ES-I3 (cell line): Measurements from ENCODE around the gene TRAF2.

Source experiments
- H3K36me3 ChIP-seq: 2 replicates; pipeline ENCODE4 v1.6.1; 2013; ENCODE audit warnings: mild to moderate bottlenecking, low read length, control low read depth, moderate library complexity; ENCODE audit not compliant: insufficient read depth
- H3K4me1 ChIP-seq: 2 replicates; pipeline ENCODE4 v1.6.1; 2013; ENCODE audit warnings: mild to moderate bottlenecking, control low read depth, low read length; ENCODE audit not compliant: insufficient read depth
- H3K9ac ChIP-seq: 2 replicates; pipeline ENCODE4 v1.6.1; 2013; ENCODE audit warnings: low read depth, mild to moderate bottlenecking, low read length, moderate library complexity
- H3K9me3 ChIP-seq: 2 replicates; pipeline ENCODE4 v1.6.1; 2013; ENCODE audit warnings: mild to moderate bottlenecking, low read length, moderate library complexity; ENCODE audit not compliant: control insufficient read depth, insufficient read depth

TRAF2 gene

DNA sequence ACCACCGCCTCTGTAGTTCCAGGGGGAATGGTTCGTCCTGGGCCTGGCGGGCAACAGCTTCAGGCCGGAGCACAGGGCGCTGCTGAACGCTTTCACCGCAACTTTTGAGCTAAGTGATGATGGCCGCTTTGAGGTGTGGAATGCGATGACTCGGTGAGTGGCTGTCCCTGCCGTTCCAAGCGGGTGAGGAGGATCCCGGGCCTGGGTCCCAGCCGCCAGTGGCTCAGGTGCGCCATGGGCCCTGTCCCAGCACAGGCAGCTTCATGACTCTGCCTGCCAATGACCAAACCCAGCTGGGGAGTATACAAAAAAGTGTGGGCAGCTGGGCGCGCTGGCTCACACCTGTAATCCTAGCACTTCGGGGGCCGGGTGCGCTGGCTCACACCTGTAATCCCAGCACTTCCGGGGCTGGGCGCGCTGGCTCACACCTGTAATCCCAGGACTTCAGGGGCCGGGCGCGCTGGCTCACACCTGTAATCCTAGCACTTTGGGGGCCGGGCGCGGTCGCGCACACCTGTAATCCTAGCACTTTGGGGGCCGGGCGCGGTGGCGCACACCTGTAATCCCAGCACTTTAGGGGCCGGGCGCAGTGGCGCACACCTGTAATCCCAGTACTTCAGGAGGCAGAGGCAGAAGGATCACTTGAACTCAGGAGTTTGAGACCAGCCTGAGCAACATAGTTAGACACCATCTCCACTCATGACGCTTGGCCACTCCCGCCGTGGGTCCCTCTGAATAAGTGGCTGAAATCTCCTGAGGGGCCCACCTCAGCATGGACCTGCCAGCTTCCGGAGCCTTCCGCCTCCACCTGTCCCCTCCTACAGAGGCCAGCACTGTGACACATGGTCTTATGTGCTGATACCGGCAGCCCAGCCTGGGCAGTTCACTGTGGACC, 66.8 kb downstream of the TRAF2 start:
- no peak overlapping the region for H3K9ac ChIP-seq
- H3K4me1 ChIP-seq, result no peaks in the 10 kb centered on the region
- no peaks in the 10 kb centered on the region for H3K9me3 ChIP-seq
- no peaks in the 10 kb centered on the region for H3K36me3 ChIP-seq

DNA sequence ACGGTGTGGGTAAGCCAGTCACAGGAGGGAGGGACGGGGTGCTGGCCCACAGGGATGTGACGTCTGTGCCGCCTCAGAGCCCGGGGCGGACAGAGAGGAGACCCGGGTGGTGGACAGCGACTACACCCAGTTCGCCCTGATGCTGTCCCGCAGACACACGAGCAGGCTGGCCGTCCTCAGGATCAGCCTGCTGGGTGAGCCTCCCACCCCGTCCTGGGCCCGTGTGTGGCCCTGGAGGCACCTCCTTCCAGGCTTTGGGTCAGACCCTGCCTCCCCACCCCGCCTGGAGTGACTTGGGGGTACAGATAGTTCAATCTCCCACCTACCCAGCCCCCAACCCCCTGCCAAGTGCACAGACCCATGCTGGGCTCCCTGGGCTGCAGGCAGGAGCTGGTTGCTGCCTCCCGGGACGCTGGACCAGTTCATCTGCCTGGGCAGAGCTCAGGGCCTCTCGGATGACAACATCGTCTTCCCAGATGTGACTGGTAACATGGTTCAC, 67.5 kb downstream of the TRAF2 start:
- Histone ChIP-seq H3K9ac (no peak overlapping the region), H3K36me3 (no peaks in the 10 kb centered on the region), H3K9me3 (no peaks in the 10 kb centered on the region), H3K4me1 (no peaks in the 10 kb centered on the region)

- H3K9me3 ChIP-seq, result no peaks in the 10 kb centered on the region
- H3K36me3 ChIP-seq, result no peaks in the 10 kb centered on the region
- H3K9ac ChIP-seq, result no peak overlapping the region
- H3K4me1 ChIP-seq, result no peaks in the 10 kb centered on the region
These were observed 68.2 kb downstream of the TRAF2 start for GRCh38 chr9:136954270-136955083.

- H3K9ac ChIP-seq, result no peak overlapping the region
- H3K4me1 ChIP-seq, result no peaks in the 10 kb centered on the region
- H3K9me3 ChIP-seq, result no peaks in the 10 kb centered on the region
- no peaks in the 10 kb centered on the region for H3K36me3 ChIP-seq
These were observed 69.1 kb downstream of the TRAF2 start for GRCh38 chr9:136955202-136955942.

DNA sequence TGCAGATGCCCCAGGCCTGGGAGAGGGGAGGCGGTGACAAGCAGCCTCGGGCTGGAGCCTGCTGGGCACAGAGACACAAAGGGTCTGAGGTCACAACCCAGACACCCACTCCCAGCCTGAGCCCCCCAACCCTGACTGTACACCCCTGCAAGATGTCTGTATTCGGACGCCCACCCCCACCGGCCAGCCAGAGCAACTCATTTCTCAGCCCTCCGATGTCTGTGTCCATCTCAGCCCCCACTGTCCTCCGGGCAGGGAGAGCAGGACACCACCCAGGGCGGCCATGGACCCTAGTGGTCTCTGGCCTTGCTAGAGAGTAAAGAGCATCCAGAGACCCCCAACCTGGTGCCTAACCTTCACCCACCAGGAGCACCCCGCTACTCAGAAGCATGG, 69.6 kb downstream of the TRAF2 start:
- H3K9ac ChIP-seq, result no peak overlapping the region
- no peaks in the 10 kb centered on the region for H3K4me1 ChIP-seq
- no peaks in the 10 kb centered on the region for H3K9me3 ChIP-seq

GRCh38 chr9:136956604-136957003, 70.3 kb downstream of the TRAF2 start:
- no peak overlapping the region for H3K9ac ChIP-seq
- no peaks in the 10 kb centered on the region for H3K36me3 ChIP-seq
- H3K9me3 ChIP-seq, result no peaks in the 10 kb centered on the region
- no peaks in the 10 kb centered on the region for H3K4me1 ChIP-seq

More for the DNA sequence above, 69.6 kb downstream of the TRAF2 start:
- no peaks in the 10 kb centered on the region for H3K36me3 ChIP-seq

DNA sequence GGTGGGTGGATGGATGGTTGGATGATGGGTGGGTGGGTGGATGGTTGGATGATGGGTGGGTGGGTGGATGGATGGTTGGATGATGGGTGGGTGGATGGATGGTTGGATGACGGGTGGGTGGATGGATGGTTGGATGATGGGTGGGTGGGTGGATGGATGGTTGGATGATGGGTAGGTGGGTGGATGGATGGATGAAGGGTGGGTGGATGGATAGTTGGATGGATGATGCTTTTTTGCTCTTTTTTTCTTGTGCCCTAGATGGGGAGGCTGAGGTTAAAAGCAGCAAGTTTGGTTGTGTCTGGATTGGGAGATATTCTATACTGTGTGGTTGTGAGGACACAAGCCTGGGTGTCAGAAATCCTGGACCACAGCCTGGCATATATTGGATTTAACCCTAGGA, 71.1 kb downstream of the TRAF2 start:
- no peaks in the 10 kb centered on the region for H3K4me1 ChIP-seq
- no peaks in the 10 kb centered on the region for H3K36me3 ChIP-seq
- H3K9ac ChIP-seq, result no peak overlapping the region
- no peaks in the 10 kb centered on the region for H3K9me3 ChIP-seq

- H3K4me1 ChIP-seq, result no peaks in the 10 kb centered on the region
- H3K9ac ChIP-seq, result no peak overlapping the region
These were observed 71.6 kb downstream of the TRAF2 start for GRCh38 chr9:136957901-136958300.

DNA sequence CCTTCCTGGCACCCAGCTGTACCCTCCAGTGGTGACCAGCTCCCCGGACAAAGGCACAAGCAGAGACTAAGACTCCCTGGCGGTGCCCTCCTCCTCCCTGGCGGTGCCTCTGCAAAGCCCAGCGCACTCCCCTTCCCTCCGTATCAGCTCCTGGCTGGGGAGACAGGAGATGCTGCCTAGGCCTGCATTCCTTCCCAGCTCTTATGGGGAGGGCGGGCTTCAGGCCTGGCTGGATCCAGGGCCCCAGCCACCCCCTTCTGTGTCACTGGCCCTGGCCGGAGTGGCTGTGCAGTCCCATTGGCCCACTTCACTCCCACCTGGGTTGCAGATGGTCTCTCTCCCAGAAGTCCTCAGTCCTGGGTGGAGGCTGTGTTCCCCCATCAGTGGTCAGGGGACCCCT, 72.2 kb downstream of the TRAF2 start:
- H3K9me3 ChIP-seq, result no peaks in the 10 kb centered on the region
- H3K4me1 ChIP-seq, result no peaks in the 10 kb centered on the region
- H3K9ac ChIP-seq, result no peak overlapping the region
- H3K36me3 ChIP-seq, result no peaks in the 10 kb centered on the region

More at GRCh38 chr9:136957901-136958300, 71.6 kb downstream of the TRAF2 start:
- no peaks in the 10 kb centered on the region for H3K36me3 ChIP-seq
- H3K9me3 ChIP-seq, result no peaks in the 10 kb centered on the region

- no peaks in the 10 kb centered on the region for H3K36me3 ChIP-seq
- H3K9me3 ChIP-seq, result no peaks in the 10 kb centered on the region
- H3K4me1 ChIP-seq, result no peaks in the 10 kb centered on the region
- H3K9ac ChIP-seq, result no peak overlapping the region
These were observed 72.9 kb downstream of the TRAF2 start for GRCh38 chr9:136958898-136959850.

DNA sequence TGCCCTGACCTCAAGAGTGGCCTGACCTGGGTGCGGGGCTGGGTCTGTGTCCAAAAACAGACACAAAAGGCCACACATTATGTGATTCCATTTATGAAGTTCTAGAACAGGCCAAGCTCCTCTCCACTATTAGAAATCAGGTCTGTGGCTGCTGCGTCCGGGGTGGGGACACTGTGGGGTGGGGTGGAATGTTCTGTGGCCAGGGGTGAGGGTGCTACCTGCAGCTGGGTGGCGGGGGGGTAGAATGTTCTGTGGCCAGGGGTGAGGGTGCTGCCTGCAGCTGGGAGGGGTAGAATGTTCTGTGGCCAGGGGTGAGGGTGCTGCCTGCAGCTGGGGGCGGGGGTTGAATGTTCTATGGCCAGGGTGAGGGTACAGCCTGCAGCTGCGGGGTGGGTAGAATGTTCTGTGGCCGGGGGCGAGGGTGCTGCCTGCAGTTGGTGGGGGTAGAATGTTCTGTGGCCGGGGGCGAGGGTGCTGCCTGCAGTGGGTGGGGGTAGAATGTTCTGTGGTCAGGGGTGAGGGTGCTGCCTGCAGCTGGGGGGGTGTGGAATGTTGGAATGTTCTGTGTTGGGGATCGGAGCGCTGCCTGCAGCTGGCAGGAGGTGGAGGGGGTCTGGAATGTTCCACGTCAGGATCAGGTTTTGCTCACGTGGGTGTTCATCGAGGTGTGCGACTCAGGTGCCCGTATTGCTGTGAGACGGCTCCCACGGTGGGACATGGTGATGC, 74.1 kb downstream of the TRAF2 start:
- H3K4me1 ChIP-seq, result peaks cover 3% of the 10 kb centered on the region; the same call in 1 of the 2 replicates
- no peaks in the 10 kb centered on the region for H3K36me3 ChIP-seq
- no peaks in the 10 kb centered on the region for H3K9me3 ChIP-seq
- H3K9ac ChIP-seq, result no peak overlapping the region

DNA sequence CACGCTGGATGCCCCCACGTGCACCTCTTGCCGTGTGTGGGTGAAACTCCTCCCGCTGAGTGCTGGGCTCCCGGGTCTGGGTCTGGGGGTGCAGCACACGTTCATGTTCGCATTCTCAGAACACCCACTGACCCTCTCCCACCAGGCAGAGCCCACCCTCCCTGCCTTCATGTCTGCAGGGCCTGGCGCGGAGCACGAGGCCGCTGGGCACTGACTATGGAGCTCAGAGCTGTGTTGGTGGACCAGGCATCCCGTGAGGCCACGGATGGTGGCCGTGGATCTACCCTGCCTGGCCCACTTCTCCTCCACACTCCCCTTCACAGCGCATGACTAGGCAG, 74.6 kb downstream of the TRAF2 start:
- no peak overlapping the region for H3K9ac ChIP-seq
- no peaks in the 10 kb centered on the region for H3K9me3 ChIP-seq
- H3K4me1 ChIP-seq, result peaks cover 8% of the 10 kb centered on the region
- no peaks in the 10 kb centered on the region for H3K36me3 ChIP-seq
